ENCODE measurements around the gene KRTAP3-1.
"Not testable (repeated sequence)": the region's sequence is repeated elsewhere in the genome, so short reads cannot be mapped to it uniquely, and the experiment has no call there.

The KRTAP3-1 gene

DNA sequence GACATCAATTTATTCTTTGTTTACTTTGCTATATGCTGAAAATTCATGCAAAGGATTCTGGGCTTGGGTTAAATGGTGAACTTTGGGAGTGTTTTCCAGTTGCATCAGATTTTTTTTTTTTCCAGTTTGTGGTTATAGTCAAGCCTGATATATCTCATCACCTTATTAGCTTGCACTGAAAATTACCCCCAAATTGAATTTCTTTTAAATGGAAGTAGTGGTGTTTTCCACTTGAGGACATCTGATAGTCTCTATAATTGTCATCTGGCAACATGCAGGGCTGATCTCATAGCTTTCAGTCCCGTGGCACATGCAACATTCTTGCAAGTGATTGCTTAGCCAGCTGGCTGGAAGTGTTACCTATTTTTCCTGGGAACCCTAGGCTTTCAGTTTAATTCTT lies 4.7 kb upstream of the KRTAP3-1 start:
- no peak for DNase-seq

- DNase-seq = no peak
These were observed 4.3 kb upstream of the KRTAP3-1 start for GRCh38 chr17:41013181-41013580.

DNA sequence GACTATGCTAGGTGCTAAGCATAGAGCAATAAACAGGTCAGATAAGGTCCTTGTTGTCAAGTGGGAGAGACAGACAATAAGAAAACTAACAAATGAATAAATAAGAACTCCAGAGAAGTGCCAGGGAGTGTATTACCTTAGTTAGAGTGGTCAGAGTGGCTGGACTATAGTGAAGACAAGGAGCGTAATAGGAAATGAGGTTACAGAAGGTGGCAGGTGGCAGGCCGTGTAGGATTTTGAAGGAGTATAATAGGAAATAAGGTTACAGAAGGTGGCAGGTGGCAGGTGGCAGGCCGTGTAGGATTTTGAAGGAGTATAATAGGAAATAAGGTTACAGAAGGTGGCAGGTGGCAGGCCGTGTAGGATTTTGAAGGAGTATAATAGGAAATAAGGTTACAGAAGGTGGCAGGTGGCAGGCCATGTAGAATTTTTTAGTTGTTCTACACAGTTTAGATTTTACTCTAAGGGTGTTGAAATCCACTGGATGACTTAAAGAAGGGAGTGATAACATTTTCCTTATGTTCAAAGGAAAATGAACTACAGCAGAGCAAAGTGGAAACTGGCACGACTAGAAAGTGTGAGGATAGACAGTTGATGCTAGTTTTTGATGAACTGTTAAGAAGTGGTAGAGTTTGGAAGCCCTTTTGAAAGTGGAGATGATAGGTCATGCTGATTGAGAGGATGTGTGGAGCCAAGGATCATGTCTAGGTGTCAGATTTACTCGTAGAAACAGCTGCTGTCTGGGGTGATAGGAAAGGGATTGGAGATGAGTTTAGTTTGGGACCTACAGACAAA lies 3.6 kb upstream of the KRTAP3-1 start:
- no peak for DNase-seq

DNA sequence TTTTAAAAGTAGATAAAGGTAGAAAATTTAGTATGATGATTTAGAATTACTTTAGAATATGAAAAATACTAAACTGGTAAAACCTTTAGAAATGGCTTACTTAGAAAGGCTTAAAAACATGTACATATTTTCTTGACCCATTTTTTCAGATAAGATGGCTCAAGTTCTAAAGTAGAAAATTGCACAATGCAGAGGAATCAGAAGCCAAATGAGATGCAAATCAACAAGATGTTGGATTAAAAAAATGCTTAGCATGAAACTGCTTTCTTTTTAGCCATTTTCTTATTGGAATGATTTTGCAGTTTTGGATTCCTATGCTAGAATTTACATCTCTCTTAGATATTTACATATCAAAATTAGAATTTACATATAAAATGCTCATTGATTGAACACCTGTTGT lies 1.5 kb upstream of the KRTAP3-1 start:
- DNase-seq = no peak

- DNase-seq = no peak
These were observed 1.0 kb upstream of the KRTAP3-1 start for GRCh38 chr17:41009936-41010335.

GRCh38 chr17:41009301-41009760 lies 403 bp upstream of the KRTAP3-1 start:
- no peak for DNase-seq

DNA sequence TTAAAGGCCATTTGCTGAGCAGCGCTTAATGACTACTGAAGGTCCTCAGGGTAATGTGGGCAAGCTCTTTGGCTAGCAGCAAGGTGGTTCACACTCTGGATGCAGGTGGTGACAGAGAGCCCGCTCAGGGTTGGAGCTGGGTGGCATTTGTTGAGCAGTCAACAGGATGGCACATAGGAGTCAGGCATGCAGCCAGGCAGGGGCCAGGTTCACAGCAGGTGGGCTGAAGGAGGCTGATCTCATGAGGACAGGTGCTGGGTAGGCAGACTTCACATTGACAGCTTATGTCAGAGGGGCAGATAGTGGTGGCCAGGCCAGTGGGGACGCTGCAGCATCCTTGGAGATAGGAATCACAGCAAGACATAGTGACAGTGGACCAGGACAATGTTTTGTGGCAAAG lies 4.5 kb downstream of the KRTAP3-1 start:
- no peak for DNase-seq

GRCh38 chr17:41003926-41004325 lies 5.0 kb downstream of the KRTAP3-1 start:
- DNase-seq = no peak

DNA sequence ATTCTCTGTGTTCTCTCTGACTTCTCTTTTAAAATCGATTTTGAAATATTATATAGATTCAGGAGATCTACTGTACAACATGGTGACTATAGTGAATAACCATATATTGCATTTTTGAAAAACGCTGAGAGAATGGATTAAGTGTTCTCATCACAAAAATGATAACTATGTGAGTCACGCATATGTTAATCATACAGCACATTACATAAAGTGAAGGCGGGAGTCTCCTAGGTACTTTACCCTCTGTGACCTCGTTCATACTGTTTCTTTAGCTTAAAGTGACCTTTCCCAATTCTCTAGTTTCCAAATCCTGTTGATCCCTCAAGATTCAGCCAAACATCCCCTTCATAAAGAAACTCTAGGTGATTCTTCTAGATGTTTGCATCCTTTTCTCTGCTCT lies 6.1 kb downstream of the KRTAP3-1 start:
- no peak for DNase-seq

GRCh38 chr17:41001795-41002194 lies 7.1 kb downstream of the KRTAP3-1 start:
- DNase-seq = no peak

GRCh38 chr17:40999563-40999962 lies 9.4 kb downstream of the KRTAP3-1 start, which contains the start of gene KRTAP3-2:
Gene KRTAP3-2, minus strand, starts transcription at chr17:40999906. Its CDS starts 53 bp downstream, at chr17:40999853.
- DNase-seq = not testable (repeated sequence)

DNA sequence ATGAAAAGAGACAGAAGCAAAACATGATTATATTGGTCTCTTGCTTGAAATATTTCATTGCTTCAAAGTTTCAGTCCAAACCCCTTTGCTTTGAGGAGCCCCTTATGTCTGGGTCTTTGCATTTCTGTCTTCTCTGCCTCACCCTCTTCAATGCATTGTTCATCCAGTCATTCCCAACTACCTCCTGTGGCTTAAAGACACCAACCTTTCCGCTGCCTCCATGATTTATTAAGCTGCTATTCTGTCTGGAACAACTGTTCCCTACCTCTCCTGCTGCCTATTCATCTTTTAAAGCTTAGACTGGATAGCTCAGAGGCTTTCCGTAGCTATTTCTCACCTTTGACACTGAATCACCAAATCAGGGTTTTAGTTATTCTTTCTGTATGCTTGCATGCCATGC lies 11.6 kb downstream of the KRTAP3-1 start:
- DNase-seq = no peak

DNA sequence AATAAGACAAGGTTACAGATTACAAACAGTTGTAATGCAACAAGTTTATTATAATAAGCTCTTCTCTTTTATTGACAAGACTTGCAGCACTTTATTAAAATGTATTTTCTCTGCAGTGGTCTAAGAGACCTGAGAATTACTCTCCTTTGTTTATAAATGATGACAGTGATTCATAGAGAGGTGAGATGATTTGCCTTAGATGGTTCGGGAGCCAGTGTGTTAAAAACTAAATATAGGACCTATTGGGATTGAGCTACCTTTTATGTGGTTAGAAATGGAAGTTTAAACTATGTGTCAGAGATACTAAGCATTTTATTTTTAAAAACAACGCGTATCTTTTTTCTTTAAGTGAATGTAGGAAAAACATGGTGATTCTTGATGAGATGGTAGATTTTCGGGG lies 12.1 kb downstream of the KRTAP3-1 start:
- no peak for DNase-seq

DNA sequence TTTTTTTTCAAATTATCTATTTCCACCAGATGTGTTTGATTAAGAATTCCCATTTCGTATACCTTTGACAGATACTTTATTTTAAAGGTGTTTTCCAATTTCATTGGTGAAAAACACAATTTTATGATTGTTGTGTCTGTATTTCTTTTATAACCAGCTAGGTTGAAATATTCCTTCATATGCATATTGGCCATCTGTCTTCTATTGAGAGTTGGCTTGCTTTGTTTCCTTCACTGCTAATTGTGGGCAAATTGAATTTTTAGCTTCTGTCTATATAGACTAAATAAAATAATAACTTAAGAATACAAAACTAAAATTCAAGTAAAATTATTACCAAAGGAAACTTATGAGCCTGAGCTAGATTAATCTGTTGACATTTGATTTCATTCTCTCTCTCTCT lies 13.8 kb downstream of the KRTAP3-1 start:
- no peak for DNase-seq

DNA sequence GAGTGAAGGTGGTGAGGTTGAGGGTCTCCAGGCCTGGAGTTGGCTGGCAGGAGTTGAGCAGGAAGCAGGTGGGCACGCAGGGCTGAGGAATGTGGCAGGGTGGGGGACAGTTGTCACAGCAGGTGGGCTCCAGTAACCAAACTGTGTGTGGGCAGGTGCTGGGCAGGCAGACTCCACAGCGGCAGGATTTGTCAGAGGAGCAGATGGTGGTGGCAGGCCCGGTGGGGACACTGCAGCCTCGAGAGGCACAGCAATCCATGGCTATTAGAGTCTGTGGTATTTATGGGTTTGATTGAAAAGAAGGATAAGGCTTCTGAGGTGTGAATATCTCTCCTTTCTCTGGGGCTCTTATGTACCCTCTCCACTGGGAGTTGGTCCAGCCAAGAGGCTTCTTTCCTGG lies 15.1 kb downstream of the KRTAP3-1 start, which contains the start of gene KRTAP3-3:
TSS of gene KRTAP3-3 (minus strand) at position 326 of the 400 bp plus-strand sequence. CDS start at position 259, 67 bp downstream.
- no peak for DNase-seq

- no peak for DNase-seq
These were observed 15.8 kb downstream of the KRTAP3-1 start for GRCh38 chr17:40993084-40993483.

- DNase-seq = no peak
These were observed 16.3 kb downstream of the KRTAP3-1 start for GRCh38 chr17:40992666-40993065.

GRCh38 chr17:40986920-40987319 lies 22.0 kb downstream of the KRTAP3-1 start:
- no peak for DNase-seq

GRCh38 chr17:40984226-40984625 lies 24.7 kb downstream of the KRTAP3-1 start, which contains the start of gene KRT40:
Gene KRT40, minus strand, starts transcription at chr17:40984326. Its CDS starts 53 bp downstream, at chr17:40984273.
- no peak for DNase-seq

GRCh38 chr17:40981115-40981514 lies 27.8 kb downstream of the KRTAP3-1 start:
- DNase-seq = no peak

- DNase-seq = no peak
These were observed 28.3 kb downstream of the KRTAP3-1 start for GRCh38 chr17:40980596-40980995.

DNA sequence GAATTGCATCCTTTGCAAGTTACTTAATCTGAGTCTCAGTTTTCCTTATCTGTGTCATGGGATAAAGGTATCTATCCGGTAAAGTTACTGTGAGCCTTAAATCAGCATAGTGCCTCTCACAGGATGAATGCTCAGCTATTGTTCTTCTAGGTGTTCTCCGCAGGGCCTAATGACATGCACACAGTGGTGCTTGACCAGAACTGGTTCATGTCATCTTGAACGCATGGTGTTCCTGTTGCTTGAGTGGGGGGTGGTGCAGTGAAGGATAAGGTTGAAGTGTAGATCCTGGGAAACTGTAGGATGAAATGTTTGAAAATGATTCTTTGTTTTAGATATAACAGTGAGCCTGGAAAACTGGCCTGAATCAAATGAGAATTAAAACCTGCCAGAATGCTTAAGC lies 28.8 kb downstream of the KRTAP3-1 start:
- no peak for DNase-seq

GRCh38 chr17:40978575-40979151 lies 30.3 kb downstream of the KRTAP3-1 start:
- DNase-seq = no peak

- DNase-seq = no peak
These were observed 33.4 kb downstream of the KRTAP3-1 start for GRCh38 chr17:40975516-40975915.
